ENCODE measurements around the gene GARIN5A. TPM values are rescaled to one million over a fixed set of nuclear protein-coding genes. Genes with fewer than 3 reads are reported as not detected.

GARIN5A gene
- total and polyA plus RNA-seq, 9 of the 15 experiments (the other 6 are each of a cell fraction or from before 2014, with no cell fraction given), result 0.10 to 0.82 (median 0.23) TPM; not detected in 2

- TF ChIP-seq POLR2B (IDR thresholded peaks at IDR 0.05; ENCODE audit: low read depth, partially characterized antibody) (no peak), GATAD2B (IDR thresholded peaks at IDR 0.05; ENCODE audit: borderline replicate concordance) (no peak)
Measured at GRCh38 chr19:50489461-50490011, 12.9 kb upstream of the GARIN5A start (continued).

GRCh38 chr19:50488389-50489194 lies 11.9 kb upstream of the GARIN5A start:
- ChIA-PET CTCF (ENCODE audit: low intra/inter-chr PET ratio) (no interaction called here), POLR2A (interaction anchor here (0.5 kb wide), 1 partner anchor 11 kb away, joined by 3 read pairs; no protein-coding TSS in a partner anchor)
- H3K9me3 ChIP-seq (replicated peaks; ENCODE audit: control insufficient read depth, insufficient read depth, low read depth, low read length), result peaks cover 9% of the 10 kb centered on the region
- H4K20me1 ChIP-seq (replicated peaks; ENCODE audit: control insufficient read depth, insufficient read depth, low read length), result no peaks in the 10 kb centered on the region
- peaks cover 1% of the 10 kb centered on the region; the same call in 2 of the 3 replicates for H3K36me3 ChIP-seq (ENCODE audit: control insufficient read depth, insufficient read depth, low read length)
- H3K4me1 ChIP-seq (replicated peaks in 1 of 2; ENCODE audit: control insufficient read depth in 2 of 2, insufficient read depth in 2 of 2, low read length in 2 of 2), result peaks cover 3 to 27% of the 10 kb centered on the region in 2 experiments; a peak in 3 of 5 replicates
- ATAC-seq (no peak), FAIRE-seq (no peak), DNase-seq (ENCODE audit: extremely low read depth in 1 of 4, low spot score in 3 of 4) (no peak)
- H3K9me1 ChIP-seq (ENCODE audit: control insufficient read depth, insufficient read depth, low read length), result no peaks in the 10 kb centered on the region
- no peak overlapping the region for H3K4me2 ChIP-seq (ENCODE audit: insufficient read depth, low read length)
- H3K4me3 ChIP-seq, result no peak overlapping the region
- H3K27ac ChIP-seq (ENCODE audit: extremely low read depth, low read depth, low read length), result no peak overlapping the region
- peaks cover 0 to 10% of the 10 kb centered on the region in 2 experiments; a peak in 2 of 5 replicates for H3K27me3 ChIP-seq (ENCODE audit: control insufficient read depth in 2 of 2, insufficient read depth in 2 of 2, low read length in 2 of 2)
- H2AFZ ChIP-seq (ENCODE audit: low read depth, low read length), result no peak overlapping the region
- in situ Hi-C loops (cut with MboI), result no loop called here
- H3K79me2 ChIP-seq (ENCODE audit: control insufficient read depth, insufficient read depth, low read length), result no peaks in the 10 kb centered on the region
- 33% methylated on average over 3 of the region's 13 CpGs for WGBS (ENCODE audit: insufficient coverage, low coverage, missing lambda C conversion rate)
- no TSS peak for BruUV-seq (replicated peaks)
- intact Hi-C loops (cut with micrococcal nuclease), result no loop called here
- H3K9ac ChIP-seq (ENCODE audit: insufficient read depth in 1 of 2, low read depth in 2 of 2, low read length in 2 of 2), result no peak overlapping the region
- TF ChIP-seq ZBTB12 (CRISPR knock-in tag; IDR thresholded peaks at IDR 0.05), result no peak
- TF ChIP-seq CREBBP (IDR thresholded peaks at IDR 0.05; ENCODE audit: low read depth, low read length), result no peak
- no peak for TF ChIP-seq ZNF318 (IDR thresholded peaks at IDR 0.05; ENCODE audit: borderline replicate concordance in 1 of 2, low read depth in 1 of 2)
- TF ChIP-seq ZNF780A (CRISPR knock-in tag; IDR thresholded peaks at IDR 0.05), result no peak
- TF ChIP-seq MAX (CRISPR knock-in tag; IDR thresholded peaks at IDR 0.05), result no peak
